GM23248 (cell line): ENCODE measurements around the gene FILIP1L. TPM values are rescaled to one million over a fixed set of nuclear protein-coding genes. Genes with fewer than 3 reads are reported as not detected.

ENCODE experiments used
- DNase-seq: peaks from one replicate; pipeline ENCODE4 v3.0.0-alpha.2; 2015
- H2AFZ ChIP-seq: fragments of 200-600 bp; sonication (generic); 2 replicates; pipeline ENCODE4 v1.6.1; 2016; ENCODE audit warnings: antibody characterized with exemption
- H3F3A ChIP-seq: fragments of 200-600 bp; sonication (generic); 2 replicates; pipeline ENCODE4 v1.6.1; 2016; ENCODE audit warnings: mild to moderate bottlenecking, antibody characterized with exemption, mixed run types; ENCODE audit not compliant: insufficient read depth
- H3K27ac ChIP-seq: fragments of 200-600 bp; sonication (generic); 2 replicates; pipeline ENCODE4 v1.5.1; 2016; ENCODE audit warnings: mild to moderate bottlenecking
- H3K27me3 ChIP-seq: fragments of 200-600 bp; sonication (generic); replicated peaks from 2 replicates; pipeline ENCODE4 v1.6.1; 2016; ENCODE audit warnings: mild to moderate bottlenecking; ENCODE audit not compliant: insufficient read depth
- H3K36me3 ChIP-seq: fragments of 200-600 bp; sonication (generic); 2 replicates; pipeline ENCODE4 v1.6.1; 2016; ENCODE audit warnings: low read depth, mild to moderate bottlenecking
- H3K4me1 ChIP-seq: fragments of 200-600 bp; sonication (generic); 2 replicates; pipeline ENCODE4 v1.6.1; 2016; ENCODE audit warnings: mild to moderate bottlenecking; ENCODE audit not compliant: insufficient read depth
- H3K4me2 ChIP-seq: fragments of 200-600 bp; sonication (generic); one replicate; pipeline ENCODE4 v1.6.1; 2016; ENCODE audit warnings: mild to moderate bottlenecking; ENCODE audit not compliant: unreplicated experiment
- H3K4me3 ChIP-seq: fragments of 200-600 bp; sonication (generic); 2 replicates; pipeline ENCODE4 v1.5.1; 2016; ENCODE audit warnings: mild to moderate bottlenecking
- H3K79me2 ChIP-seq: fragments of 200-600 bp; sonication (generic); 2 replicates; pipeline ENCODE4 v1.6.1; 2016; ENCODE audit warnings: mild to moderate bottlenecking; ENCODE audit not compliant: insufficient read depth
- H3K9ac ChIP-seq: fragments of 200-600 bp; sonication (generic); 2 replicates; pipeline ENCODE4 v1.6.1; 2016; ENCODE audit warnings: mild to moderate bottlenecking
- H3K9me2 ChIP-seq: fragments of 200-600 bp; sonication (generic); 2 replicates; pipeline ENCODE4 v1.6.1; 2016; ENCODE audit warnings: mixed run types, mild to moderate bottlenecking, moderate library complexity; ENCODE audit not compliant: insufficient read depth
- H3K9me3 ChIP-seq: fragments of 200-600 bp; sonication (generic); one replicate; pipeline ENCODE4 v1.6.1; 2017; ENCODE audit warnings: low read depth
- H4K20me1 ChIP-seq: fragments of 200-600 bp; sonication (generic); 2 replicates; pipeline ENCODE4 v1.6.0; 2016; ENCODE audit not compliant: insufficient read depth
- EZH2 ChIP-seq: fragments of 200-600 bp; sonication (generic); IDR thresholded peaks from 2 replicates; pipeline ENCODE4 v1.6.1; 2018; ENCODE audit warnings: antibody characterized with exemption, mild to moderate bottlenecking; ENCODE audit not compliant: insufficient read depth, poor library complexity, severe bottlenecking
- EZH2phosphoT487 ChIP-seq: fragments of 200-600 bp; sonication (generic); IDR thresholded peaks from 2 replicates; pipeline ENCODE4 v1.6.1; 2018; ENCODE audit warnings: antibody characterized with exemption, moderate library complexity, mild to moderate bottlenecking, low read depth; ENCODE audit not compliant: insufficient read depth
- WGBS, 2 experiments: methylation state at CpG; one replicate each; pipeline ENCODE4 v1.1.6; 2015 to 2017; ENCODE audit warnings: low lambda C conversion rate in 2 of 2, low coverage in 1 of 2; ENCODE audit errors: missing lambda C conversion rate in 2 of 2; 5-methylcytosine and 5-hydroxymethylcytosine counted together
- in situ Hi-C: fragments of 300-500 bp; cut with MboI; formaldehyde crosslinking; loops from 2 replicates; pipeline ENCODE4 v1.15.0; 2020
- polyA plus RNA-seq: library from polyadenylated mRNA; unstranded; fragments of >200 nt; fragmentation: Nextera tagmentation; extraction: Ambion mirVana; gene quantifications from 2 replicates; pipeline ENCODE4 v1.2.1, GENCODE V29; 2016
- total RNA-seq: library from RNA; depleted of rRNA; stranded (reverse); fragments of >200 nt; shearing (Covaris generic); gene quantifications from 2 replicates; pipeline ENCODE4 v1.2.3, GENCODE V29; 2014

Gene FILIP1L
- total and polyA plus RNA-seq, 2 experiments from 2014 or later: 45.0 to 66.3 TPM

- H3K27ac ChIP-seq: no peak overlapping the region
- no peak overlapping the region for H3K4me2 ChIP-seq
- in situ Hi-C loops: no loop called here
Observed at GRCh38 chr3:100030346-100030745, 84.0 kb downstream of the FILIP1L start.

GRCh38 chr3:100029689-100030088 lies 84.6 kb downstream of the FILIP1L start:
- Histone ChIP-seq H3K27ac (no peak overlapping the region), H3K27me3 (no peaks in the 10 kb centered on the region), H2AFZ (no peak overlapping the region), H3K36me3 (no peaks in the 10 kb centered on the region), H3K4me3 (no peak overlapping the region), H3K9me3 (no peaks in the 10 kb centered on the region), H3K4me1 (peaks cover 36% of the 10 kb centered on the region), H3K9me2 (no peaks in the 10 kb centered on the region), H3F3A (peaks cover 23% of the 10 kb centered on the region), H3K79me2 (no peaks in the 10 kb centered on the region), H3K4me2 (no peak overlapping the region), H3K9ac (no peak overlapping the region), H4K20me1 (no peaks in the 10 kb centered on the region)
- 94 to 97% methylated on average over 2 of the region's 2 CpGs for WGBS, 2 experiments
- in situ Hi-C loops: no loop called here
- no peak for DNase-seq
- TF ChIP-seq EZH2phosphoT487: no peak

More at GRCh38 chr3:100030346-100030745, 84.0 kb downstream of the FILIP1L start:
- no peak overlapping the region for H3K9ac ChIP-seq
- H3K9me2 ChIP-seq: no peaks in the 10 kb centered on the region
- no peaks in the 10 kb centered on the region for H3K27me3 ChIP-seq
- H3K36me3 ChIP-seq: no peaks in the 10 kb centered on the region
- TF ChIP-seq EZH2 (no peak), EZH2phosphoT487 (no peak)
- peak; percentile 30 for DNase-seq
- H3K4me1 ChIP-seq: peaks cover 29% of the 10 kb centered on the region
- no peaks in the 10 kb centered on the region for H3K79me2 ChIP-seq
- H3K9me3 ChIP-seq: no peaks in the 10 kb centered on the region
- peaks cover 23% of the 10 kb centered on the region for H3F3A ChIP-seq
- H4K20me1 ChIP-seq: no peaks in the 10 kb centered on the region
- 73 to 75% methylated on average over 3 of the region's 3 CpGs for WGBS, 2 experiments
- no peak overlapping the region for H3K4me3 ChIP-seq
- H2AFZ ChIP-seq: no peak overlapping the region

- Histone ChIP-seq H3F3A (peaks cover 26% of the 10 kb centered on the region), H3K27me3 (no peaks in the 10 kb centered on the region), H3K9me3 (no peaks in the 10 kb centered on the region), H4K20me1 (no peaks in the 10 kb centered on the region), H3K79me2 (no peaks in the 10 kb centered on the region), H2AFZ (no peak overlapping the region), H3K4me1 (peaks cover 38% of the 10 kb centered on the region), H3K4me2 (no peak overlapping the region), H3K27ac (no peak overlapping the region), H3K9me2 (no peaks in the 10 kb centered on the region), H3K4me3 (no peak overlapping the region), H3K9ac (no peak overlapping the region), H3K36me3 (no peaks in the 10 kb centered on the region)
- 91 to 96% methylated on average over 1 of the region's 1 CpG for WGBS, 2 experiments
- in situ Hi-C loops: no loop called here
- TF ChIP-seq EZH2 (no peak), EZH2phosphoT487 (no peak)
- no peak for DNase-seq
Observed at GRCh38 chr3:100029052-100029451, 85.2 kb downstream of the FILIP1L start.

- no peak overlapping the region for H3K9ac ChIP-seq
- no peaks in the 10 kb centered on the region for H4K20me1 ChIP-seq
- no peak overlapping the region for H3K27ac ChIP-seq
- no peaks in the 10 kb centered on the region for H3K79me2 ChIP-seq
- no peaks in the 10 kb centered on the region for H3K9me3 ChIP-seq
- DNase-seq: peak; percentile 24
- H3F3A ChIP-seq: peaks cover 19% of the 10 kb centered on the region; the same call in 1 of the 2 replicates
- in situ Hi-C loops: no loop called here
- no peaks in the 10 kb centered on the region for H3K27me3 ChIP-seq
- H3K9me2 ChIP-seq: no peaks in the 10 kb centered on the region
- TF ChIP-seq EZH2phosphoT487 (no peak), EZH2 (no peak)
- H3K36me3 ChIP-seq: no peaks in the 10 kb centered on the region
- 96% methylated on average over 1 of the region's 1 CpG for WGBS, 2 experiments
- no peak overlapping the region for H3K4me2 ChIP-seq
- H2AFZ ChIP-seq: no peak overlapping the region
- H3K4me1 ChIP-seq: peaks cover 37% of the 10 kb centered on the region
- no peak overlapping the region for H3K4me3 ChIP-seq
Observed at GRCh38 chr3:100027321-100027720, 87.0 kb downstream of the FILIP1L start.
